Measurements from ENCODE around the gene LINGO4. TPM values are rescaled to one million over a fixed set of nuclear protein-coding genes. Genes with fewer than 3 reads are reported as not detected.

The LINGO4 gene
- total RNA-seq, 6 donors from 2014 or later: 0.22 to 0.89 (median 0.61) TPM; not detected in 1

DNA sequence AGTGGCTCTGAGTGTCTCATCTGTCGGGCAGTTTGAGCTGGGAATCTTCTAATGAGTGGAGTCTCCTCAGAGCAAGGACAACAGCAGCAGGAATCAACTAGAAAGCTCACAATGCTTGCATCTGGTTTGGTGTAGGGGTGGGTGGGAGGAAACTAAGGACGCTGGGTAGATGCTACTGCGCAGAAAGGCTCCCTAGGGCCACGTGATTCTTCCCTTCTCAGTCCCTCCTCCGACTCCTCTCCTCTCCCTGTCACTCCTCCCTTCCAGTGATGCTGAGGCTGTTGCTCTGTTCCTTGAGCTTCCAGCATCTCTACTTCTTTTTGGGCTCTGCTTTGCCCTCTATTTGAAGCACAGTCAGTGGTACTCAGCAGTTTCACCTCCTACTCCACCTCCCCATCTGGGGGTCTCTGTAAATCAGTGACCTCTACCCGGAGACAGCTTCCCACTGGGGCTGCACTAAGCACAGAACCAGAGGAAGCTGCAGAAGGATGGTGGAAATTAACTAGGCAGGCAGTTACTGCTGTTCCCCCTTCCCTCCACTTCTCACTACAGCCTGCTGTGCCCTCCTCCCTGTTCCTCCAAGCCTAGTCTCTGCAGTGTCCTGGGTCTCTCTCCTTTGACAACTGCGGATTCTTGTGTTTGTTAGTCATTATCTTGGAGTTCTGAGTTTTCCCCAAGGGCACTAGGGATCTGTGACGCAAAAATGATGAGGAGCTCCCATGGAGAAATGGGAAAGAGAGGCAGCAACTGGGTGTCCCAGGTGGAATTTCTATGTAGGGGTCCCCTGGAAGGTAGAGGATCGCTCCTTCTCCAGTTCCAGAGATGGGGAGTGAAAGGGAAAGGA lies 5.8 kb downstream of the LINGO4 start:
- DNase-seq (no peak), ATAC-seq (ENCODE audit: low FRiP score in 2 of 2) (no peak)
- TF ChIP-seq POLR2AphosphoS5 (IDR thresholded peaks at IDR 0.05) (no peak), EP300 (IDR thresholded peaks at IDR 0.05) (no peak), POLR2A (IDR thresholded peaks at IDR 0.05) (no peak)
- TF ChIP-seq, protein P1, sequence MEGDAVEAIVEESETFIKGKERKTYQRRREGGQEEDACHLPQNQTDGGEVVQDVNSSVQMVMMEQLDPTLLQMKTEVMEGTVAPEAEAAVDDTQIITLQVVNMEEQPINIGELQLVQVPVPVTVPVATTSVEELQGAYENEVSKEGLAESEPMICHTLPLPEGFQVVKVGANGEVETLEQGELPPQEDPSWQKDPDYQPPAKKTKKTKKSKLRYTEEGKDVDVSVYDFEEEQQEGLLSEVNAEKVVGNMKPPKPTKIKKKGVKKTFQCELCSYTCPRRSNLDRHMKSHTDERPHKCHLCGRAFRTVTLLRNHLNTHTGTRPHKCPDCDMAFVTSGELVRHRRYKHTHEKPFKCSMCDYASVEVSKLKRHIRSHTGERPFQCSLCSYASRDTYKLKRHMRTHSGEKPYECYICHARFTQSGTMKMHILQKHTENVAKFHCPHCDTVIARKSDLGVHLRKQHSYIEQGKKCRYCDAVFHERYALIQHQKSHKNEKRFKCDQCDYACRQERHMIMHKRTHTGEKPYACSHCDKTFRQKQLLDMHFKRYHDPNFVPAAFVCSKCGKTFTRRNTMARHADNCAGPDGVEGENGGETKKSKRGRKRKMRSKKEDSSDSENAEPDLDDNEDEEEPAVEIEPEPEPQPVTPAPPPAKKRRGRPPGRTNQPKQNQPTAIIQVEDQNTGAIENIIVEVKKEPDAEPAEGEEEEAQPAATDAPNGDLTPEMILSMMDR (IDR thresholded peaks at IDR 0.05): no peak
- no peaks in the 10 kb centered on the region for H3K36me3 ChIP-seq
- no peaks in the 10 kb centered on the region for H3K9me3 ChIP-seq
- no peak overlapping the region for H3K4me3 ChIP-seq
- H3K27me3 ChIP-seq: no peaks in the 10 kb centered on the region
- WGBS, 2 donors: 75% methylated on average over 9 of the region's 9 CpGs
- no peak overlapping the region for H3K27ac ChIP-seq
- H3K4me1 ChIP-seq: no peaks in the 10 kb centered on the region

DNA sequence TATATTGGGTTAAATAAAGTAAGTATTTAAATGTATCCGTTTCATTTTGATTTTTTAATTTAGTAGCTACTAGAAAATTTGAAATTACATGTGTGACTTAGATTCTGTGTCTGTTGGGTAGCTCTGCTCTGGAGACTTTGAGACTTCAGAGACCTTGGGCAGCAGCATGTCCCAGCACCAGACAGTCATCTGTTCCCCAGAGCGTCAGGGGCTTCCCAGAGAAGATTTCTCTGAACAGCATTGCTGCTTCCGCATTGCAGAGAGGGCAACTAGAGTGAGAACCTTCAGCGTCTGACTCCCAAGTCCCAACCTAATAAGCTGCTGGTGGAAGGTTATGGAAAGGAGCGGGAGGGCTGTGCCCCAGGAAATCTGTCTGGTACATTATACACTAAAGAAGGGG lies 6.6 kb downstream of the LINGO4 start:
- WGBS, 2 donors: 89 to 92% methylated on average over 5 of the region's 5 CpGs
- TF ChIP-seq POLR2AphosphoS5 (IDR thresholded peaks at IDR 0.05) (no peak), EP300 (IDR thresholded peaks at IDR 0.05) (no peak), POLR2A (IDR thresholded peaks at IDR 0.05) (no peak)
- TF ChIP-seq, protein P1 (IDR thresholded peaks at IDR 0.05): no peak
- H3K27me3 ChIP-seq: no peaks in the 10 kb centered on the region
- no peaks in the 10 kb centered on the region for H3K36me3 ChIP-seq
- H3K4me3 ChIP-seq: no peak overlapping the region
- DNase-seq (no peak), ATAC-seq (ENCODE audit: low FRiP score in 2 of 2) (no peak)
- no peak overlapping the region for H3K27ac ChIP-seq
- no peaks in the 10 kb centered on the region for H3K9me3 ChIP-seq
- no peaks in the 10 kb centered on the region for H3K4me1 ChIP-seq

DNA sequence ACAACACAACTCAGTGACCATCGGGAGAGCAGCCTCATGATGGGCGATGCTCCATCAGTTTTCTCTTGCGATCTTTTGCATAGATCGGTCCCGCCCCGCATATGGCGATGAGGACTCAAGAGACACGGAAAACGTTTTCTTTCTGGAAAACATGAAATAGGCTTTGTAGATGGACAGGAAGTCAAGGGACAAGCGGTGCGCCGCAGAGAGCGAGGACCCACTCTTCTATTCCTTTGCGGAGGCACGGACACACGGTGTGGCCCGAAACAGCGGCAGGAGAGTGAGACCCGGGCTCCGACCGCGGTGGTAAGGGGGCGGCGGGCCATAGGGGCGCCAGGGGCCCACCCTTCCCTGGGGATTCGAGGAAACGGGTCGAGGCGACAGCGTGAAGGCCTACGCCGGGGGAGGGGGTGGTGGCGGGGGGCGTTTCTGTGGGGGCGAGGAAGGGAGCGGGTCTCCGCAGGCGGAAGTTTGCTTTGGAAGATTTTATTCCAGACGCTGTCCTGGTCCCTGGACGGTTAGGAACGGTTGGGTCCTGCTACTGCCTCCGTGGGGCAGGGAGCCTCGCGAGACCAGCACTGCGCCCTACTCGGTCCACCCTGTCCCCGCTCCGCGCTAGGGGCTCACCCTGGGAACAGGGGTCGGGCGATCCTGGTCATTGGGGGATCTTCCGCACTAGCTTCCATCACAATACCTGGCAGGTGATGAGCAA lies 14.1 kb downstream of the LINGO4 start:
- TF ChIP-seq POLR2A (IDR thresholded peaks at IDR 0.05) (peak in 1 of 4 donors; percentile 16), POLR2AphosphoS5 (IDR thresholded peaks at IDR 0.05) (no peak)
- peak overlapping the region; percentile 56 to 90 (median 84) for H3K4me3 ChIP-seq
- H3K27me3 ChIP-seq: no peaks in the 10 kb centered on the region
- WGBS, 2 donors: 0 to 1% methylated on average over 27 to 50 of the region's 52 CpGs
- H3K4me1 ChIP-seq: peaks cover 7 to 19% (median 13%) of the 10 kb centered on the region in 4 donors
- no peaks in the 10 kb centered on the region for H3K36me3 ChIP-seq
- H3K9me3 ChIP-seq: no peaks in the 10 kb centered on the region
- ATAC-seq (ENCODE audit: low FRiP score in 2 of 2) (peak in 1 of 2 donors; percentile 35), DNase-seq (peak; percentile 41 to 81)
- H3K27ac ChIP-seq: peak overlapping the region; percentile 31 to 71 (median 52)

GRCh38 chr1:151790071-151790939 lies 14.9 kb downstream of the LINGO4 start, which contains the start of gene TDRKH:
TDRKH (minus strand) TSS chr1:151790500; CDS start chr1:151783022, 7,478 bp downstream.
- WGBS, 2 donors: 0 to 1% methylated on average over 20 to 58 of the region's 58 CpGs
- DNase-seq: peak; percentile 98
- H3K27me3 ChIP-seq: no peaks in the 10 kb centered on the region
- H3K9me3 ChIP-seq: no peaks in the 10 kb centered on the region
- peak in 2 of 4 donors; percentile 77 to 82 for TF ChIP-seq POLR2A (IDR thresholded peaks at IDR 0.05)
- TF ChIP-seq, protein P1 (IDR thresholded peaks at IDR 0.05): peak in 4 of 6 experiments; percentile 28 to 62 (median 51)
- TF ChIP-seq EP300 (IDR thresholded peaks at IDR 0.05): no peak
- TF ChIP-seq POLR2AphosphoS5 (IDR thresholded peaks at IDR 0.05): peak; percentile 52 to 75
- H3K4me1 ChIP-seq: peaks cover 7 to 19% (median 13%) of the 10 kb centered on the region in 4 donors
- peak within 1 kb of the TSS; percentile 31 to 75 (median 64) for H3K27ac ChIP-seq
- H3K36me3 ChIP-seq: no peaks in the 10 kb centered on the region
- peak within 1 kb of the TSS; percentile 56 to 90 (median 84) for H3K4me3 ChIP-seq
- peak; percentile 99 to 100 for ATAC-seq (ENCODE audit: low FRiP score in 2 of 2)
